H1 (cell line): ENCODE data around the gene HOMER2. TPM values are rescaled to one million over a fixed set of nuclear protein-coding genes. Genes with fewer than 3 reads are reported as not detected.

Source experiments
- CTCF ChIA-PET: fragments of 300-600 bp; sonication (Branson Sonifier 250); formaldehyde crosslinking; loops from one replicate; lab custom pipeline; 2021; ENCODE audit not compliant: partially characterized antibody; lab: Charles Lee
- POLR2A ChIA-PET: fragments of 300-600 bp; sonication (Branson Sonifier 250); formaldehyde crosslinking; loops from one replicate; lab custom pipeline; 2021; ENCODE audit warnings: inconsistent platforms; ENCODE audit not compliant: partially characterized antibody; lab: Charles Lee
- DNase-seq, 2 experiments: peaks; one replicate each; pipeline versions ENCODE4 v3.0.0 to v3.0.0-alpha.2; 2010 to 2022; ENCODE audit warnings: low spot score in 2 of 2, low read depth in 1 of 2, mixed read lengths in 1 of 2
- FAIRE-seq: peaks from 2 replicates; lab custom pipeline; 2011; peaks lifted over from hg19 to GRCh38; lab: Jason Lieb, UNC
- H2AFZ ChIP-seq: 2 replicates; pipeline ENCODE4 v1.8.1; 2012; ENCODE audit warnings: low read length, inconsistent platforms
- H2AK5ac ChIP-seq: 2 replicates; pipeline ENCODE4 v1.6.1; 2013; ENCODE audit warnings: low read depth, low read length
- H2BK120ac ChIP-seq: replicated peaks from 2 replicates; pipeline ENCODE3; 2013; ENCODE audit warnings: low read depth, low read length, inconsistent platforms
- H2BK12ac ChIP-seq: 2 replicates; pipeline ENCODE4 v1.6.1; 2013; ENCODE audit warnings: low read depth, low read length
- H2BK15ac ChIP-seq: 2 replicates; pipeline ENCODE4 v1.6.1; 2013; ENCODE audit warnings: low read length
- H2BK20ac ChIP-seq: 2 replicates; pipeline ENCODE4 v1.6.1; 2013; ENCODE audit warnings: low read length
- H2BK5ac ChIP-seq: 2 replicates; pipeline ENCODE4 v1.6.1; 2013; ENCODE audit warnings: low read depth, low read length
- H3K14ac ChIP-seq: 2 replicates; pipeline ENCODE4 v1.6.1; 2013; ENCODE audit warnings: inconsistent platforms; ENCODE audit not compliant: insufficient read length
- H3K18ac ChIP-seq: 2 replicates; pipeline ENCODE4 v1.6.1; 2013; ENCODE audit warnings: low read length; ENCODE audit errors: extremely low read depth
- H3K23ac ChIP-seq: 2 replicates; pipeline ENCODE4 v1.6.1; 2013; ENCODE audit warnings: inconsistent platforms; ENCODE audit not compliant: insufficient read length
- H3K23me2 ChIP-seq: 2 replicates; pipeline ENCODE4 v1.6.1; 2013; ENCODE audit warnings: low read depth, low read length
- H3K27ac ChIP-seq: 2 replicates; pipeline ENCODE4 v1.6.1; 2011; ENCODE audit warnings: low read depth, low read length, inconsistent platforms
- H3K27me3 ChIP-seq, 4 experiments: replicated peaks in 1 of 4; 1 replicate in 1 of 4; 2 replicates in 3 of 4; pipeline versions ENCODE4 v1.6.1 to v1.8.1; 2011 to 2013; ENCODE audit warnings: low read length in 3 of 4, mild to moderate bottlenecking in 3 of 4, inconsistent platforms in 2 of 4, mixed read lengths in 2 of 4, moderate library complexity in 1 of 4; ENCODE audit not compliant: control insufficient read depth in 3 of 4, insufficient read depth in 3 of 4; ENCODE audit errors: extremely low read depth in 1 of 4
- H3K36me3 ChIP-seq, 4 experiments: 2 replicates each; pipeline versions ENCODE4 v1.6.1 to v1.8.1; 2011 to 2013; ENCODE audit warnings: mild to moderate bottlenecking in 4 of 4, low read length in 3 of 4, moderate library complexity in 2 of 4, control low read depth in 1 of 4, inconsistent platforms in 1 of 4; ENCODE audit not compliant: insufficient read depth in 4 of 4, control insufficient read depth in 2 of 4
- H3K4ac ChIP-seq: replicated peaks from 2 replicates; pipeline ENCODE3; 2013; ENCODE audit warnings: low read length, low read depth, mixed read lengths, inconsistent platforms; ENCODE audit not compliant: insufficient read length
- H3K4me1 ChIP-seq, 4 experiments: replicated peaks in 1 of 4; 1 replicate in 1 of 4; 2 replicates in 3 of 4; pipeline versions ENCODE4 v1.6.1 to v1.8.1; 2011 to 2013; ENCODE audit warnings: low read length in 3 of 4, inconsistent platforms in 2 of 4, mixed read lengths in 1 of 4; ENCODE audit not compliant: insufficient read depth in 4 of 4, control insufficient read depth in 3 of 4
- H3K4me2 ChIP-seq, 2 experiments: 2 replicates each; pipeline versions ENCODE4 v1.6.1 to v1.8.1; 2011 to 2013; ENCODE audit warnings: low read depth in 2 of 2, low read length in 2 of 2, control low read depth in 1 of 2, inconsistent platforms in 1 of 2, mild to moderate bottlenecking in 1 of 2; ENCODE audit not compliant: insufficient read depth in 1 of 2
- H3K4me3 ChIP-seq, 4 experiments: fragments of 200-600, 300-600 bp in 1 of 4; sonication (generic), shearing (Covaris generic), sonication (Bioruptor Twin) in 1 of 4; 2 replicates each; pipeline versions ENCODE4 v1.5.1 to v1.8.1; 2011 to 2016; ENCODE audit warnings: low read length in 4 of 4, low read depth in 3 of 4, control low read depth in 2 of 4, inconsistent platforms in 2 of 4, mild to moderate bottlenecking in 2 of 4, mixed read lengths in 1 of 4, moderate library complexity in 1 of 4; ENCODE audit not compliant: insufficient read depth in 2 of 4; ENCODE audit errors: extremely low read depth in 1 of 4
- H3K56ac ChIP-seq: replicated peaks from 2 replicates; pipeline ENCODE3; 2013; ENCODE audit warnings: low read depth, mild to moderate bottlenecking, mixed read lengths, low read length, inconsistent platforms; ENCODE audit not compliant: insufficient read length
- H3K79me1 ChIP-seq: 2 replicates; pipeline ENCODE4 v1.6.1; 2013; ENCODE audit warnings: low read depth, low read length, control low read depth
- H3K79me2 ChIP-seq, 2 experiments: 2 replicates each; pipeline versions ENCODE4 v1.6.1 to v1.8.1; 2012 to 2013; ENCODE audit warnings: low read length in 2 of 2, mild to moderate bottlenecking in 2 of 2, inconsistent platforms in 1 of 2; ENCODE audit not compliant: insufficient read depth in 2 of 2, control insufficient read depth in 1 of 2
- H3K9ac ChIP-seq, 4 experiments: replicated peaks in 1 of 4; 1 replicate in 1 of 4; 2 replicates in 3 of 4; pipeline versions ENCODE4 v1.6.1 to v1.8.1; 2011 to 2013; ENCODE audit warnings: low read depth in 3 of 4, low read length in 3 of 4, control low read depth in 2 of 4, mild to moderate bottlenecking in 2 of 4, moderate library complexity in 2 of 4, inconsistent platforms in 1 of 4; ENCODE audit errors: extremely low read depth in 1 of 4
- H3K9me3 ChIP-seq, 2 experiments: 2 replicates each; pipeline versions ENCODE4 v1.6.1 to v1.8.1; 2012 to 2013; ENCODE audit warnings: mild to moderate bottlenecking in 2 of 2, moderate library complexity in 2 of 2, control low read depth in 1 of 2, inconsistent platforms in 1 of 2, low read depth in 1 of 2, low read length in 1 of 2, mixed read lengths in 1 of 2; ENCODE audit not compliant: insufficient read depth in 2 of 2
- H4K20me1 ChIP-seq, 2 experiments: replicated peaks in 1 of 2; 2 replicates each; pipeline versions ENCODE3 to v1.8.1; 2011 to 2013; ENCODE audit warnings: inconsistent platforms in 2 of 2, low read length in 2 of 2, mild to moderate bottlenecking in 1 of 2; ENCODE audit not compliant: insufficient read depth in 2 of 2, control insufficient read depth in 1 of 2
- H4K5ac ChIP-seq: 2 replicates; pipeline ENCODE4 v1.6.1; 2013; ENCODE audit warnings: low read length, low read depth, mixed read lengths, inconsistent platforms; ENCODE audit not compliant: insufficient read length
- H4K8ac ChIP-seq: 2 replicates; pipeline ENCODE4 v1.8.0; 2013; ENCODE audit warnings: mild to moderate bottlenecking, moderate library complexity, low read length, inconsistent platforms; ENCODE audit not compliant: insufficient read depth; ENCODE audit errors: extremely low read depth
- H4K91ac ChIP-seq: replicated peaks from 2 replicates; pipeline ENCODE3; 2013; ENCODE audit warnings: low read length, mixed read lengths, inconsistent platforms; ENCODE audit not compliant: insufficient read length
- CREB1 ChIP-seq: IDR thresholded peaks from 2 replicates; pipeline ENCODE4 v1.6.1; 2012; ENCODE audit warnings: inconsistent platforms
- POU5F1 ChIP-seq: IDR thresholded peaks from 2 replicates; pipeline ENCODE4 v1.6.1; 2011; ENCODE audit warnings: low read depth, mild to moderate bottlenecking, low read length, moderate library complexity
- SUZ12 ChIP-seq: fragments of 200-600 bp; sonication (generic); IDR thresholded peaks from 2 replicates; pipeline ENCODE4 v1.6.1; 2012; ENCODE audit warnings: mild to moderate bottlenecking, inconsistent platforms, low read length, moderate library complexity, mixed read lengths
- WGBS, 2 experiments: shearing (Covaris generic) in 1 of 2; methylation state at CpG; one replicate each; pipeline versions ENCODE4 v1.1.6 to v1.1.7; 2013 to 2015; ENCODE audit warnings: low lambda C conversion rate in 2 of 2, mixed read lengths in 2 of 2, inconsistent platforms in 1 of 2, low coverage in 1 of 2, missing lambda C conversion rate in 1 of 2; ENCODE audit not compliant: insufficient replicate concordance in 2 of 2, insufficient coverage in 1 of 2, insufficient read length in 1 of 2; ENCODE audit errors: extremely low coverage in 1 of 2, missing lambda C conversion rate in 1 of 2; 5-methylcytosine and 5-hydroxymethylcytosine counted together
- polyA plus RNA-seq, 7 experiments: library from polyadenylated mRNA; depleted of rRNA in 3 of 7; stranded (reverse) in 5 of 7; unstranded in 2 of 7; fragments of >200 nt in 5 of 7; fragments of 200-250 nt in 2 of 7; gene quantifications; 1 replicate in 5 of 7; 2 replicates in 1 of 7; 4 replicates in 1 of 7; pipeline versions ENCODE4 v1.2.1 to v1.2.3, GENCODE V29; 2011 to 2013; ENCODE audit warnings: missing spikeins in 2 of 7, mixed read lengths in 2 of 7
- total RNA-seq: library from RNA; stranded (reverse); fragmentation: NEBNext Ultra II Directional; extraction: Animal tissue kit (Norgen Biotek cat#: 25700); gene quantifications from 2 replicates; pipeline ENCODE4 v1.2.1, GENCODE V29; 2021
- TF ChIP-seq, protein P1 (sequence below): IDR thresholded peaks from 2 replicates; pipeline ENCODE4 v1.6.1; 2011; ENCODE audit warnings: low read depth, mild to moderate bottlenecking, low read length; ENCODE audit not compliant: insufficient read depth

Gene HOMER2
- total and polyA plus RNA-seq, 2 of the 8 experiments (the other 6 are each of a cell fraction or from before 2014, with no cell fraction given) = 12.5 to 27.6 TPM

DNA sequence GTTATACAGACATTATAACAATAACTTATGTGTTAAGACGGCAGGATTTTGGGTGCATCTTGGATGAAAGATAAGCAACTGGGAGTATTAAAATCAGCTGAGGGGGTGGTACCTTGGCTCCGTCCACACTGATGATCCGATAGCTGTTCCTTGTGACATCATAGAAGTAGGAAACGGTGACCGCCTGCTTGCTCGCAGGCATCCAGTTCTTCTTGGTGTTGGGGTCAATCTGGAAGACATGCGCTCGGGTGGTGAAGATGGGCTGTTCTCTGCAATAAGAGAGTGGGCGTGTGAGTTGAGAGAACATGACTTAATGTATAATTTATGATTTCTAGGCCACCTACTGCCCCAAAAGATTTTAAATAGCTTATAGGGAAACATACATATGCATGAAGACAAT is 59.9 kb downstream of the HOMER2 start:
- H4K8ac ChIP-seq = no peak overlapping the region
- no peak overlapping the region for H4K91ac ChIP-seq
- H3K4ac ChIP-seq = no peak overlapping the region
- H2BK12ac ChIP-seq = no peak overlapping the region
- TF ChIP-seq SUZ12 (no peak), CREB1 (no peak), POU5F1 (no peak)
- TF ChIP-seq, protein P1, sequence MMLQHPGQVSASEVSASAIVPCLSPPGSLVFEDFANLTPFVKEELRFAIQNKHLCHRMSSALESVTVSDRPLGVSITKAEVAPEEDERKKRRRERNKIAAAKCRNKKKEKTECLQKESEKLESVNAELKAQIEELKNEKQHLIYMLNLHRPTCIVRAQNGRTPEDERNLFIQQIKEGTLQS = no peak
- H2BK15ac ChIP-seq = no peak overlapping the region
- no peak overlapping the region for H2BK120ac ChIP-seq
- H4K20me1 ChIP-seq = no peaks in the 10 kb centered on the region
- no peak overlapping the region for H2BK5ac ChIP-seq
- no peak overlapping the region for H3K56ac ChIP-seq
- H2AK5ac ChIP-seq = no peak overlapping the region
- CTCF ChIA-PET = interaction anchor here (0.7 to 1.4 kb wide), 2 partner anchors 42 to 43 kb away, joined by 3 to 5 read pairs; no protein-coding TSS in a partner anchor
- H3K18ac ChIP-seq = no peak overlapping the region
- no peak for FAIRE-seq
- DNase-seq = peak in 1 of 2 experiments; percentile 31
- H3K9me3 ChIP-seq = no peaks in the 10 kb centered on the region
- no peak overlapping the region for H2AFZ ChIP-seq
- no peaks in the 10 kb centered on the region for H3K23me2 ChIP-seq
- POLR2A ChIA-PET = no interaction called here
- H3K14ac ChIP-seq = no peak overlapping the region
- H3K9ac ChIP-seq = no peak overlapping the region
- WGBS, 2 experiments = 90% methylated on average over 9 of the region's 9 CpGs; no CpG with 5 or more reads in 1 of the 2 experiments
- H3K27ac ChIP-seq = no peak overlapping the region
- no peaks in the 10 kb centered on the region for H3K27me3 ChIP-seq
- H3K4me1 ChIP-seq = peaks cover 2 to 10% (median 5%) of the 10 kb centered on the region in 4 experiments; a peak in 6 of 7 replicates
- H3K4me3 ChIP-seq = no peak overlapping the region
- no peak overlapping the region for H3K4me2 ChIP-seq
- H3K36me3 ChIP-seq = no peaks in the 10 kb centered on the region
- no peak overlapping the region for H3K23ac ChIP-seq
- no peaks in the 10 kb centered on the region for H3K79me1 ChIP-seq
- no peak overlapping the region for H4K5ac ChIP-seq
- no peaks in the 10 kb centered on the region for H3K79me2 ChIP-seq
- no peak overlapping the region for H2BK20ac ChIP-seq
